Activated CD8-positive, alpha-beta T cell treated with anti-CD3 and anti-CD28 coated beads for 36 hours (primary cell): ENCODE results near the gene ASB3. TPM values are rescaled to one million over a fixed set of nuclear protein-coding genes. Genes with fewer than 3 reads are reported as not detected.
A peak's percentile ranks its signal among the peaks of the same experiment; 100 is the strongest.

Experiments used
- ATAC-seq: fragments of 200-7000 bp; cut with Tn5 transposase; one replicate; pipeline ENCODE4 v1.10.0; 2021; ENCODE audit warnings: mild to moderate bottlenecking, moderate library complexity
- CTCF ChIA-PET: fragments of 350-600 bp; sonication (Branson Sonifier 250); formaldehyde crosslinking; loops from one replicate; lab custom pipeline; 2021; ENCODE audit warnings: antibody characterized with exemption; lab: Charles Lee
- POLR2A ChIA-PET: fragments of 350-600 bp; sonication (Branson Sonifier 250); formaldehyde crosslinking; loops from one replicate; lab custom pipeline; 2021; ENCODE audit warnings: antibody characterized with exemption; lab: Charles Lee
- DNase-seq: peaks from one replicate; pipeline ENCODE4 v3.0.0-alpha.2; 2020
- H3K27ac Mint-ChIP-seq: one replicate; pipeline ENCODE4 v1.8.0; 2021; ENCODE audit warnings: mild to moderate bottlenecking, mixed read lengths
- H3K27me3 Mint-ChIP-seq: one replicate; pipeline ENCODE4 v1.8.0; 2021; ENCODE audit warnings: mixed read lengths
- H3K36me3 Mint-ChIP-seq: one replicate; pipeline ENCODE4 v1.8.0; 2021; ENCODE audit warnings: low read depth, mixed read lengths
- H3K4me1 Mint-ChIP-seq: one replicate; pipeline ENCODE4 v1.8.0; 2021; ENCODE audit warnings: low read depth, mixed read lengths
- H3K4me3 Mint-ChIP-seq: one replicate; pipeline ENCODE4 v1.8.0; 2021; ENCODE audit warnings: mild to moderate bottlenecking, moderate library complexity, mixed read lengths
- H3K9me3 Mint-ChIP-seq: one replicate; pipeline ENCODE4 v1.8.0; 2021; ENCODE audit warnings: mixed read lengths
- intact Hi-C: fragments of 100-400 bp; cut with micrococcal nuclease; formaldehyde crosslinking; loops from one replicate; pipeline ENCODE4 v1.10.0; 2022
- total RNA-seq, 2 experiments: library from RNA; stranded (reverse); gene quantifications; one replicate each; pipeline ENCODE4 v1.2.3, GENCODE V29; 2021
- TF ChIP-seq, protein P1 (sequence below): fragments of 200-600 bp; IDR thresholded peaks from one replicate; pipeline ENCODE4 v1.8.0; 2022; ENCODE audit warnings: antibody characterized with exemption, mild to moderate bottlenecking

ASB3 gene
- total RNA-seq, 2 experiments from 2014 or later, result 22.9 to 25.3 TPM

GRCh38 chr2:53711271-53711780 is 75.4 kb downstream of the ASB3 start:
- ChIA-PET POLR2A (no interaction called here), CTCF (interaction anchor here (0.6 to 1.4 kb wide), 3 partner anchors 14 to 1245 kb away, joined by 3 read pairs; no protein-coding TSS in a partner anchor)
- H3K27ac Mint-ChIP-seq, result no peak overlapping the region

GRCh38 chr2:53708988-53709387 is 77.8 kb downstream of the ASB3 start:
- intact Hi-C loops, result no loop called here
- no peak for ATAC-seq
- CTCF ChIA-PET, result no interaction called here
- peaks cover 51% of the 10 kb centered on the region for H3K36me3 Mint-ChIP-seq
- peaks cover 10% of the 10 kb centered on the region for H3K9me3 Mint-ChIP-seq
- H3K27ac Mint-ChIP-seq, result no peak overlapping the region
- H3K4me1 Mint-ChIP-seq, result no peaks in the 10 kb centered on the region
- H3K4me3 Mint-ChIP-seq, result no peak overlapping the region
- TF ChIP-seq, protein P1, sequence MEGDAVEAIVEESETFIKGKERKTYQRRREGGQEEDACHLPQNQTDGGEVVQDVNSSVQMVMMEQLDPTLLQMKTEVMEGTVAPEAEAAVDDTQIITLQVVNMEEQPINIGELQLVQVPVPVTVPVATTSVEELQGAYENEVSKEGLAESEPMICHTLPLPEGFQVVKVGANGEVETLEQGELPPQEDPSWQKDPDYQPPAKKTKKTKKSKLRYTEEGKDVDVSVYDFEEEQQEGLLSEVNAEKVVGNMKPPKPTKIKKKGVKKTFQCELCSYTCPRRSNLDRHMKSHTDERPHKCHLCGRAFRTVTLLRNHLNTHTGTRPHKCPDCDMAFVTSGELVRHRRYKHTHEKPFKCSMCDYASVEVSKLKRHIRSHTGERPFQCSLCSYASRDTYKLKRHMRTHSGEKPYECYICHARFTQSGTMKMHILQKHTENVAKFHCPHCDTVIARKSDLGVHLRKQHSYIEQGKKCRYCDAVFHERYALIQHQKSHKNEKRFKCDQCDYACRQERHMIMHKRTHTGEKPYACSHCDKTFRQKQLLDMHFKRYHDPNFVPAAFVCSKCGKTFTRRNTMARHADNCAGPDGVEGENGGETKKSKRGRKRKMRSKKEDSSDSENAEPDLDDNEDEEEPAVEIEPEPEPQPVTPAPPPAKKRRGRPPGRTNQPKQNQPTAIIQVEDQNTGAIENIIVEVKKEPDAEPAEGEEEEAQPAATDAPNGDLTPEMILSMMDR, result no peak
- H3K27me3 Mint-ChIP-seq, result no peaks in the 10 kb centered on the region
- DNase-seq, result peak; percentile 8
- POLR2A ChIA-PET, result no interaction called here

More at GRCh38 chr2:53711271-53711780, 75.4 kb downstream of the ASB3 start:
- Mint-ChIP-seq H3K27me3 (no peaks in the 10 kb centered on the region), H3K36me3 (peaks cover 52% of the 10 kb centered on the region), H3K4me1 (no peaks in the 10 kb centered on the region), H3K4me3 (no peak overlapping the region), H3K9me3 (peaks cover 10% of the 10 kb centered on the region)
- no peak for ATAC-seq
- TF ChIP-seq, protein P1, result no peak
- intact Hi-C loops, result no loop called here
- DNase-seq, result no peak

DNA sequence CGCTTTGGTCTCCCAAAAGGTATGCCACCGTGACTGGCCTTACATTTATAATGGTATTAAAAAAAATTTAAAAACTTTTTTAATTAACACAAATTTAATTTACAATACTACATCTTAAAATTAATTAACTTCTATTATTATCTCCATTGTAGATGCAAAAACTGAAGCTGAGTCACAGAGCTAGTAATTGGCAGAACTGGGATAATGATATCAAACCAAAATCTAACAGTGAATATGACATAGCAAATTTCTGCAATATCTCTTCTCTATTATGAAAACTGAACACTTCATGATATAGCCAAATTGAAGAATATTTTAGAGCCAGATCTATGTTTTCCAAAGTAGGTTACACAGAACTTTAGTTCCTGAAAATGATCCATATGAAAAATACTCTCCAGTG is 85.5 kb downstream of the ASB3 start:
- H3K4me1 Mint-ChIP-seq, result no peaks in the 10 kb centered on the region
- H3K9me3 Mint-ChIP-seq, result no peaks in the 10 kb centered on the region
- ATAC-seq (no peak), DNase-seq (no peak)
- peaks cover 34% of the 10 kb centered on the region for H3K36me3 Mint-ChIP-seq
- TF ChIP-seq, protein P1, result no peak
- CTCF ChIA-PET, result no interaction called here
- H3K27ac Mint-ChIP-seq, result no peak overlapping the region
- no peaks in the 10 kb centered on the region for H3K27me3 Mint-ChIP-seq
- intact Hi-C loops, result no loop called here
- H3K4me3 Mint-ChIP-seq, result no peak overlapping the region
- POLR2A ChIA-PET, result no interaction called here

- no peak for ATAC-seq
- no peaks in the 10 kb centered on the region for H3K4me1 Mint-ChIP-seq
- intact Hi-C loops, result no loop called here
- POLR2A ChIA-PET, result no interaction called here
- TF ChIP-seq, protein P1, result no peak
- peaks cover 34% of the 10 kb centered on the region for H3K36me3 Mint-ChIP-seq
- CTCF ChIA-PET, result no interaction called here
- no peak overlapping the region for H3K27ac Mint-ChIP-seq
- no peak overlapping the region for H3K4me3 Mint-ChIP-seq
- DNase-seq, result no peak
- no peaks in the 10 kb centered on the region for H3K27me3 Mint-ChIP-seq
- H3K9me3 Mint-ChIP-seq, result no peaks in the 10 kb centered on the region
Observed at GRCh38 chr2:53697686-53698085, 89.1 kb downstream of the ASB3 start.

DNA sequence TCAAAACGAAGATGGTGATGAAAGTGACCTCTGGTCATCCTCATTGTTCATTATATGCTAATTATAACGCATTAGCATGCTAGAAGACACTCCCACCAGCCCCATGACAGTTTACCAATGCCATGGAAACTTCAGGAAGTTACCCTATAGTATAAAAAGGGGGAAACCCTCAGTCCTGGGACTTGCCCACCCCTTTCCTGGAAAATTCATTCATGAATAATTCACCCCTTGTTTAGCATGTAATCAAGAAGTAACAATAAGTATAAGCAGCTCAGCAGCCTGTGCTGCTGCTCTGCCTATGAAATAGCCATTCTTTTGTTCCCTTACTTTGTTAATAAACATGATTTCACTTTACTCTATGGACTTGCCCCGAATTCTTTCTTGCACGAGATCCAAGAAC is 89.7 kb downstream of the ASB3 start:
- Mint-ChIP-seq H3K4me3 (no peak overlapping the region), H3K4me1 (no peaks in the 10 kb centered on the region), H3K27me3 (no peaks in the 10 kb centered on the region), H3K36me3 (peaks cover 34% of the 10 kb centered on the region), H3K27ac (no peak overlapping the region), H3K9me3 (no peaks in the 10 kb centered on the region)
- POLR2A ChIA-PET, result no interaction called here
- DNase-seq (no peak), ATAC-seq (no peak)
- CTCF ChIA-PET, result no interaction called here
- intact Hi-C loops, result no loop called here
- TF ChIP-seq, protein P1, result no peak
